Measurements from ENCODE around the gene ZDHHC11.

DNA sequence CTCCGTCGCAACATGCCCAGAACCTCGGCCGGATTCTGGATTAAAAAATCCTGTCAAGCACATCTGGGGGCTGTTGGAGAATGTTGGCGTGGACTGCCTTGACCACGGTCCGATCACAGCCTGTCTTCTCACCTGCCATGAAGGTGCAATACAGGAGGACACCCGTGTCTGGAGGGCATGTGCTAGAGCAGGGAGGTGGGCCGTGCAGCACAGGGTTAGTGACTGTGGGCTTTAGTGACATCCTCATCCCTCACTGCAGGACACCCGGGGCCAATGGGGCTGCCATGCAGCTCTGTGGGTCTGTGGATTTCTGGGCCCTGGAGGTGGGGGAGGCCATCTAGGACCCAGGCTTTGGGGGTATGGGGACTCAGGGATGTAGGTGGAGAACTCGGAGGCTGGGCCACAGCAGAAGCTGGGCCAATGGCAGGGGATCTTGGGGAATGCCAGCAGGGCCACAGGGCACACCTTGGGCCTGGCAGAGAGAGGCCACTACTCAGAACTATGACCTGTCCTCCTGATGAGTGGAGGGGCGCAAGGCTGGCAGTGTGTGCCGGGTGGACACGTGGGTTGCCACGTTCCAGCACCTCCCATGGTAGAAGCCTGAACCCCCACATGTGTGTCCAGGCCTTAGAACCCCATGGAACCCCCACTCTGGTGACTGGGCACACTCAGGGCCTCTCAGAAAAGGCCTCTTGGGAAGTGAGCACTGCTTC is 89.6 kb downstream of the ZDHHC11 start:
- TF ChIP-seq EZH2phosphoT487 (IDR thresholded peaks at IDR 0.05; ENCODE audit: borderline replicate concordance, low read length): no peak
- TF ChIP-seq, protein P1, sequence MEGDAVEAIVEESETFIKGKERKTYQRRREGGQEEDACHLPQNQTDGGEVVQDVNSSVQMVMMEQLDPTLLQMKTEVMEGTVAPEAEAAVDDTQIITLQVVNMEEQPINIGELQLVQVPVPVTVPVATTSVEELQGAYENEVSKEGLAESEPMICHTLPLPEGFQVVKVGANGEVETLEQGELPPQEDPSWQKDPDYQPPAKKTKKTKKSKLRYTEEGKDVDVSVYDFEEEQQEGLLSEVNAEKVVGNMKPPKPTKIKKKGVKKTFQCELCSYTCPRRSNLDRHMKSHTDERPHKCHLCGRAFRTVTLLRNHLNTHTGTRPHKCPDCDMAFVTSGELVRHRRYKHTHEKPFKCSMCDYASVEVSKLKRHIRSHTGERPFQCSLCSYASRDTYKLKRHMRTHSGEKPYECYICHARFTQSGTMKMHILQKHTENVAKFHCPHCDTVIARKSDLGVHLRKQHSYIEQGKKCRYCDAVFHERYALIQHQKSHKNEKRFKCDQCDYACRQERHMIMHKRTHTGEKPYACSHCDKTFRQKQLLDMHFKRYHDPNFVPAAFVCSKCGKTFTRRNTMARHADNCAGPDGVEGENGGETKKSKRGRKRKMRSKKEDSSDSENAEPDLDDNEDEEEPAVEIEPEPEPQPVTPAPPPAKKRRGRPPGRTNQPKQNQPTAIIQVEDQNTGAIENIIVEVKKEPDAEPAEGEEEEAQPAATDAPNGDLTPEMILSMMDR (conservative IDR thresholded peaks at IDR 0.05; ENCODE audit: low read depth, low read length): no peak
